ENCODE results near the gene HSPA2. TPM values are rescaled to one million over a fixed set of nuclear protein-coding genes. Genes with fewer than 3 reads are reported as not detected.

Gene HSPA2
- total and polyA plus RNA-seq, 5 donors: 41.6 to 113 (median 49.8) TPM

GRCh38 chr14:64503434-64504309 is 36.9 kb upstream of the HSPA2 start, which contains the start of gene ZBTB25:
Gene ZBTB25, minus strand, starts transcription at chr14:64503838. Its CDS starts 13,305 bp downstream, at chr14:64490533.
- intact Hi-C loops (cut with DNase I): loop anchor here in 1 of 4 donors (10.0 kb wide), 1 partner anchor 159 kb away; no protein-coding TSS in a partner anchor

GRCh38 chr14:64504310-64504896 is 36.1 kb upstream of the HSPA2 start, which contains the start of gene ZBTB1:
Gene ZBTB1, plus strand, starts transcription at chr14:64504770. Its CDS starts 16,735 bp downstream, at chr14:64521505.
- intact Hi-C loops (cut with DNase I): loop anchor here in 1 of 4 donors (10.0 kb wide), 1 partner anchor 160 kb away; no protein-coding TSS in a partner anchor
- H3K9me3 ChIP-seq (ENCODE audit: control insufficient read depth, low read length): no peaks in the 10 kb centered on the region
- H3K27ac ChIP-seq (ENCODE audit: low read length): peak within 1 kb of the TSS; percentile 98
- no peaks in the 10 kb centered on the region for H3K27me3 ChIP-seq (ENCODE audit: control insufficient read depth, insufficient read depth)
- H3K4me3 ChIP-seq (ENCODE audit: low read length): peak within 1 kb of the TSS; percentile 65
- ATAC-seq (peak; percentile 75 to 77), DNase-seq (peak; percentile 90 to 96 (median 95))
- H3K4me1 ChIP-seq (ENCODE audit: control insufficient read depth, insufficient read depth, low read length): peaks cover 11% of the 10 kb centered on the region
- WGBS: under 1% methylated on average over 63 of the region's 63 CpGs

More at GRCh38 chr14:64503434-64504309, 36.9 kb upstream of the HSPA2 start, which contains the start of gene ZBTB25:
- ATAC-seq: peak; percentile 87 to 90
- peak within 1 kb of the TSS; percentile 65 for H3K4me3 ChIP-seq (ENCODE audit: low read length)
- no peaks in the 10 kb centered on the region for H3K9me3 ChIP-seq (ENCODE audit: control insufficient read depth, low read length)
- peaks cover 11% of the 10 kb centered on the region for H3K4me1 ChIP-seq (ENCODE audit: control insufficient read depth, insufficient read depth, low read length)
- WGBS: under 1% methylated on average over 87 of the region's 87 CpGs
- peak within 1 kb of the TSS; percentile 98 for H3K27ac ChIP-seq (ENCODE audit: low read length)
- DNase-seq: peak; percentile 92 to 97 (median 97)
- H3K27me3 ChIP-seq (ENCODE audit: control insufficient read depth, insufficient read depth): no peaks in the 10 kb centered on the region

- intact Hi-C loops (cut with DNase I): loop anchor here in 1 of 4 donors (10.0 kb wide), 1 partner anchor 160 kb away; no protein-coding TSS in a partner anchor
- H3K27ac ChIP-seq (ENCODE audit: low read length): peak overlapping the region; percentile 98
- DNase-seq: peak; percentile 91 to 97 (median 96)
- peaks cover 11% of the 10 kb centered on the region for H3K4me1 ChIP-seq (ENCODE audit: control insufficient read depth, insufficient read depth, low read length)
- no peaks in the 10 kb centered on the region for H3K9me3 ChIP-seq (ENCODE audit: control insufficient read depth, low read length)
- no peaks in the 10 kb centered on the region for H3K27me3 ChIP-seq (ENCODE audit: control insufficient read depth, insufficient read depth)
- under 1% methylated on average over 68 of the region's 68 CpGs for WGBS
- H3K4me3 ChIP-seq (ENCODE audit: low read length): peak overlapping the region; percentile 65
- ATAC-seq: peak; percentile 58 to 65
These were observed 35.4 kb upstream of the HSPA2 start for GRCh38 chr14:64504897-64505794.

- no peaks in the 10 kb centered on the region for H3K9me3 ChIP-seq (ENCODE audit: control insufficient read depth, low read length)
- no peak for ATAC-seq
- WGBS: 21% methylated on average over 3 of the region's 3 CpGs
- H3K27ac ChIP-seq (ENCODE audit: low read length): no peak overlapping the region
- intact Hi-C loops (cut with DNase I): loop anchor here in 1 of 4 donors (10.0 kb wide), 1 partner anchor 162 kb away; no protein-coding TSS in a partner anchor
- no peak for DNase-seq
- H3K4me3 ChIP-seq (ENCODE audit: low read length): peak overlapping the region; percentile 15
- no peaks in the 10 kb centered on the region for H3K27me3 ChIP-seq (ENCODE audit: control insufficient read depth, insufficient read depth)
- H3K4me1 ChIP-seq (ENCODE audit: control insufficient read depth, insufficient read depth, low read length): peaks cover 8% of the 10 kb centered on the region
These were observed 33.8 kb upstream of the HSPA2 start for GRCh38 chr14:64506721-64507120.

GRCh38 chr14:64507376-64508156 is 33.0 kb upstream of the HSPA2 start:
- Histone ChIP-seq H3K4me3 (ENCODE audit: low read length) (no peak overlapping the region), H3K27ac (ENCODE audit: low read length) (no peak overlapping the region), H3K9me3 (ENCODE audit: control insufficient read depth, low read length) (no peaks in the 10 kb centered on the region), H3K4me1 (ENCODE audit: control insufficient read depth, insufficient read depth, low read length) (peaks cover 3% of the 10 kb centered on the region), H3K27me3 (ENCODE audit: control insufficient read depth, insufficient read depth) (no peaks in the 10 kb centered on the region)
- WGBS: 65% methylated on average over 4 of the region's 4 CpGs
- no peak for ATAC-seq
- intact Hi-C loops (cut with DNase I): loop anchor here in 1 of 4 donors (10.0 kb wide), 1 partner anchor 163 kb away; no protein-coding TSS in a partner anchor
- no peak for DNase-seq

GRCh38 chr14:64508215-64508776 is 32.2 kb upstream of the HSPA2 start:
- Histone ChIP-seq H3K27me3 (ENCODE audit: control insufficient read depth, insufficient read depth) (no peaks in the 10 kb centered on the region), H3K4me1 (ENCODE audit: control insufficient read depth, insufficient read depth, low read length) (peaks cover 2% of the 10 kb centered on the region), H3K27ac (ENCODE audit: low read length) (no peak overlapping the region), H3K4me3 (ENCODE audit: low read length) (no peak overlapping the region), H3K9me3 (ENCODE audit: control insufficient read depth, low read length) (no peaks in the 10 kb centered on the region)
- intact Hi-C loops (cut with DNase I): loop anchor here in 1 of 4 donors (10.0 kb wide), 1 partner anchor 163 kb away; no protein-coding TSS in a partner anchor
- WGBS: 36% methylated on average over 1 of the region's 1 CpG
- DNase-seq (no peak), ATAC-seq (no peak)

GRCh38 chr14:64509036-64509435 is 31.5 kb upstream of the HSPA2 start:
- H3K27ac ChIP-seq (ENCODE audit: low read length): no peak overlapping the region
- H3K4me1 ChIP-seq (ENCODE audit: control insufficient read depth, insufficient read depth, low read length): peaks cover 2% of the 10 kb centered on the region

GRCh38 chr14:64510825-64511671 is 29.5 kb upstream of the HSPA2 start:
- ATAC-seq (peak in 1 of 2 donors; percentile 69), DNase-seq (peak in 2 of 3 donors; percentile 41 to 70)
- H3K4me1 ChIP-seq (ENCODE audit: control insufficient read depth, insufficient read depth, low read length): peaks cover 2% of the 10 kb centered on the region
- no peaks in the 10 kb centered on the region for H3K27me3 ChIP-seq (ENCODE audit: control insufficient read depth, insufficient read depth)
- intact Hi-C loops (cut with DNase I): no loop called here
- H3K9me3 ChIP-seq (ENCODE audit: control insufficient read depth, low read length): no peaks in the 10 kb centered on the region
- 18% methylated on average over 4 of the region's 4 CpGs for WGBS
- no peak overlapping the region for H3K27ac ChIP-seq (ENCODE audit: low read length)
- H3K4me3 ChIP-seq (ENCODE audit: low read length): no peak overlapping the region

More at GRCh38 chr14:64509036-64509435, 31.5 kb upstream of the HSPA2 start:
- no peaks in the 10 kb centered on the region for H3K9me3 ChIP-seq (ENCODE audit: control insufficient read depth, low read length)
- WGBS: 87% methylated on average over 8 of the region's 8 CpGs
- intact Hi-C loops (cut with DNase I): loop anchor here in 1 of 4 donors (10.0 kb wide), 1 partner anchor 164 kb away; no protein-coding TSS in a partner anchor
- H3K4me3 ChIP-seq (ENCODE audit: low read length): no peak overlapping the region
- ATAC-seq: no peak
- H3K27me3 ChIP-seq (ENCODE audit: control insufficient read depth, insufficient read depth): no peaks in the 10 kb centered on the region
- no peak for DNase-seq

- no peak for DNase-seq
- no peaks in the 10 kb centered on the region for H3K4me1 ChIP-seq (ENCODE audit: control insufficient read depth, insufficient read depth, low read length)
- WGBS: 93% methylated on average over 2 of the region's 2 CpGs
- intact Hi-C loops (cut with DNase I): no loop called here
- H3K27me3 ChIP-seq (ENCODE audit: control insufficient read depth, insufficient read depth): no peaks in the 10 kb centered on the region
- no peak for ATAC-seq
- no peak overlapping the region for H3K27ac ChIP-seq (ENCODE audit: low read length)
- H3K4me3 ChIP-seq (ENCODE audit: low read length): no peak overlapping the region
- no peaks in the 10 kb centered on the region for H3K9me3 ChIP-seq (ENCODE audit: control insufficient read depth, low read length)
These were observed 27.3 kb upstream of the HSPA2 start for GRCh38 chr14:64513271-64513670.

Data from right cardiac atrium (tissue), 5 donors.